ENCODE measurements around the gene ACCSL. TPM values are rescaled to one million over a fixed set of nuclear protein-coding genes. Genes with fewer than 3 reads are reported as not detected.

Gene ACCSL
- total and polyA plus RNA-seq, 2 donors (not counting 1 experiment from before 2014, with no cell fraction given) = not detected

DNA sequence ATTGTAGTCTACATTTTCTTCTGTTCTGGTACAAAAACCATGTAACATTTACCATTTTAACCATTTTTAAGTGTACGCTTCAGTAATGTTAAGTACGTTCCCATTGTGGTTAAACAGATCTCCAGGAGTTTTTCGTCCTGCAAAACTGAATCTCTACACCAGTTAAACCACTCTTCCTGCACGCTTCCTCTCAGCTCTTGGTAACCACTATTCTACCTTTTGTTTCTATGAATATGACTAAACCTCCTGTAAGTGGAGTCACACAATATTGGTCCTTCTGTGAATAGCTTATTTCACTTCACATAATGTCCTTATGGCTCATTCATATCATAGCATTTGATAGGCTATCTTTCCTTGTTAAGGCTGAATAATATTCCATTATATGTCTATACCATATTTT, 40.6 kb downstream of the ACCSL start:
- CTCF ChIA-PET = no interaction called here
- Mint-ChIP-seq H3K27ac (no peak overlapping the region), H3K27me3 (no peaks in the 10 kb centered on the region), H3K9me3 (ENCODE audit: insufficient read depth) (peaks cover 5% of the 10 kb centered on the region), H3K4me3 (no peak overlapping the region), H3K4me1 (no peaks in the 10 kb centered on the region)
- Histone ChIP-seq H3K9me3 (ENCODE audit: control extremely low read depth in 1 of 3, control insufficient read depth in 2 of 3, insufficient read depth in 1 of 3, low read length in 2 of 3) (no peaks in the 10 kb centered on the region), H3K9ac (ENCODE audit: low read length) (no peak overlapping the region), H3K4me3 (ENCODE audit: control extremely low read depth in 1 of 5, extremely low read depth in 1 of 5, insufficient read depth in 1 of 5, low read depth in 2 of 5, low read length in 4 of 5) (no peak overlapping the region), H3K4me2 (replicated peaks; ENCODE audit: low read depth, low read length, poor library complexity, severe bottlenecking) (no peak overlapping the region), H3K27ac (ENCODE audit: low read length in 2 of 2) (no peak overlapping the region), H4K20me1 (ENCODE audit: control insufficient read depth, insufficient read depth, low read length, poor library complexity, severe bottlenecking) (no peaks in the 10 kb centered on the region), H3K79me2 (ENCODE audit: control insufficient read depth, insufficient read depth, low read length) (no peaks in the 10 kb centered on the region), H3K27me3 (replicated peaks in 1 of 4; ENCODE audit: control extremely low read depth in 1 of 4, control insufficient read depth in 3 of 4, insufficient read depth in 4 of 4, low read length in 3 of 4) (no peaks in the 10 kb centered on the region), H2AFZ (ENCODE audit: insufficient read depth, low read depth, low read length, poor library complexity, severe bottlenecking) (no peak overlapping the region), H3K36me3 (replicated peaks in 1 of 2; ENCODE audit: control extremely low read depth in 1 of 2, control insufficient read depth in 1 of 2, extremely low read depth in 1 of 2, insufficient read depth in 2 of 2, low read length in 1 of 2) (no peaks in the 10 kb centered on the region), H3K4me1 (ENCODE audit: control insufficient read depth in 2 of 2, insufficient read depth in 2 of 2, low read length in 2 of 2) (no peaks in the 10 kb centered on the region)
- intact Hi-C loops (cut with micrococcal nuclease) = no loop called here
- 90% methylated on average over 2 of the region's 4 CpGs for WGBS (ENCODE audit: insufficient coverage)
- no peak for ATAC-seq (ENCODE audit: low read depth)
- no peak for TF ChIP-seq EZH2 (IDR thresholded peaks at IDR 0.05; ENCODE audit: borderline replicate concordance, insufficient read depth, low read depth, low read length, poor library complexity, severe bottlenecking)
- TF ChIP-seq CTCF (IDR thresholded peaks at IDR 0.05) = no peak
- DNase-seq = no peak
- POLR2A ChIA-PET = no interaction called here

DNA sequence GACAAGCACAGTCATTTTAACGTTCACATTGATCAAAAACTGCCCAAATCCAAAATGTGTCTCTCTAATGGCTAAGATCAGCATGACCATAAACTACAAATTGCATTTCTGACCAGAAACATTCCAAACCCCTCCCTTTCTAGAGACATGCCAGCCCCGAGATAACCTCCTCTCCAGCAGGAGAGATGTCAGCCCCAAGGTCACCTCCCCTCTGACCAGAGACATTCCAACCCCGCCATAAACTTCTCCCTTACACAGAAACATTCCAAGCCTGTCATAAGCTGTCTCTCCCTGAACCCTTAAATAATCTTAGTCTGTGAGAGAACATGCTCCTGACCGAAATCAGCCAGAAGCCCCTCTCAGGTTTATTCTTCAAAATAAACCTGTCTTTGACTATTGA, 41.1 kb downstream of the ACCSL start:
- intact Hi-C loops (cut with micrococcal nuclease) = no loop called here
- Histone ChIP-seq H3K4me3 (ENCODE audit: control extremely low read depth in 1 of 5, extremely low read depth in 1 of 5, insufficient read depth in 1 of 5, low read depth in 2 of 5, low read length in 4 of 5) (no peak overlapping the region), H3K27ac (ENCODE audit: low read length in 2 of 2) (no peak overlapping the region), H3K4me2 (replicated peaks; ENCODE audit: low read depth, low read length, poor library complexity, severe bottlenecking) (no peak overlapping the region), H3K4me1 (ENCODE audit: control insufficient read depth in 2 of 2, insufficient read depth in 2 of 2, low read length in 2 of 2) (no peaks in the 10 kb centered on the region), H3K36me3 (replicated peaks in 1 of 2; ENCODE audit: control extremely low read depth in 1 of 2, control insufficient read depth in 1 of 2, extremely low read depth in 1 of 2, insufficient read depth in 2 of 2, low read length in 1 of 2) (no peaks in the 10 kb centered on the region), H2AFZ (ENCODE audit: insufficient read depth, low read depth, low read length, poor library complexity, severe bottlenecking) (no peak overlapping the region), H3K27me3 (replicated peaks in 1 of 4; ENCODE audit: control extremely low read depth in 1 of 4, control insufficient read depth in 3 of 4, insufficient read depth in 4 of 4, low read length in 3 of 4) (no peaks in the 10 kb centered on the region), H4K20me1 (ENCODE audit: control insufficient read depth, insufficient read depth, low read length, poor library complexity, severe bottlenecking) (no peaks in the 10 kb centered on the region), H3K9me3 (ENCODE audit: control extremely low read depth in 1 of 3, control insufficient read depth in 2 of 3, insufficient read depth in 1 of 3, low read length in 2 of 3) (no peaks in the 10 kb centered on the region), H3K9ac (ENCODE audit: low read length) (no peak overlapping the region), H3K79me2 (ENCODE audit: control insufficient read depth, insufficient read depth, low read length) (no peaks in the 10 kb centered on the region)
- TF ChIP-seq EZH2 (IDR thresholded peaks at IDR 0.05; ENCODE audit: borderline replicate concordance, insufficient read depth, low read depth, low read length, poor library complexity, severe bottlenecking) = no peak
- no peak for TF ChIP-seq CTCF (IDR thresholded peaks at IDR 0.05)
- POLR2A ChIA-PET = no interaction called here
- DNase-seq (no peak), ATAC-seq (ENCODE audit: low read depth) (no peak)
- Mint-ChIP-seq H3K4me1 (no peaks in the 10 kb centered on the region), H3K27me3 (no peaks in the 10 kb centered on the region), H3K4me3 (no peak overlapping the region), H3K27ac (no peak overlapping the region), H3K9me3 (ENCODE audit: insufficient read depth) (peaks cover 5% of the 10 kb centered on the region)
- WGBS (ENCODE audit: insufficient coverage) = 94% methylated on average over 3 of the region's 4 CpGs
- CTCF ChIA-PET = no interaction called here

Data from B cell (primary cell).